ENCODE measurements around the gene KANK4. TPM values are rescaled to one million over a fixed set of nuclear protein-coding genes. Genes with fewer than 3 reads are reported as not detected.

Gene KANK4
- total RNA-seq, 2 donors from 2014 or later: 0.46 to 0.70 TPM

- Mint-ChIP-seq H3K36me3 (ENCODE audit: low read depth) (peaks cover 90% of the 10 kb centered on the region), H3K4me3 (no peak overlapping the region), H3K4me1 (peaks cover 18% of the 10 kb centered on the region), H3K27me3 (ENCODE audit: insufficient read depth) (no peaks in the 10 kb centered on the region), H3K9me3 (peaks cover 31% of the 10 kb centered on the region), H3K27ac (peak overlapping the region; percentile 44)
- no peak overlapping the region for H3K27ac ChIP-seq (ENCODE audit: low read depth, low read length)
- H3K36me3 ChIP-seq (ENCODE audit: control insufficient read depth, insufficient read depth, low read length): peaks cover 81% of the 10 kb centered on the region
- H3K9me3 ChIP-seq (ENCODE audit: control insufficient read depth, low read length): peaks cover 62% of the 10 kb centered on the region
- peak; percentile 30 for DNase-seq
- H3K9ac ChIP-seq (ENCODE audit: extremely low read depth, low read length, poor library complexity, severe bottlenecking): no peak overlapping the region
- H3K27me3 ChIP-seq (ENCODE audit: control insufficient read depth, insufficient read depth, low read length, poor library complexity, severe bottlenecking): no peaks in the 10 kb centered on the region
- WGBS, 2 experiments (ENCODE audit: insufficient coverage in 1 of 2, insufficient read length in 1 of 2): 96 to 100% methylated on average over 4 to 5 of the region's 5 CpGs
- TF ChIP-seq CTCF (conservative IDR thresholded peaks at IDR 0.05): no peak
- H3K4me3 ChIP-seq (ENCODE audit: low read length): no peak overlapping the region
- no peaks in the 10 kb centered on the region for H3K4me1 ChIP-seq (ENCODE audit: control insufficient read depth, insufficient read depth, low read length)
Measured at GRCh38 chr1:62208087-62208486, 111.1 kb downstream of the KANK4 start.

GRCh38 chr1:62207187-62207586 lies 112.0 kb downstream of the KANK4 start:
- peak overlapping the region; percentile 3 for H3K4me3 Mint-ChIP-seq
- no peak for TF ChIP-seq CTCF (conservative IDR thresholded peaks at IDR 0.05)
- no peak for DNase-seq
- H3K9me3 ChIP-seq (ENCODE audit: control insufficient read depth, low read length): peaks cover 62% of the 10 kb centered on the region
- H3K27me3 ChIP-seq (ENCODE audit: control insufficient read depth, insufficient read depth, low read length, poor library complexity, severe bottlenecking): no peaks in the 10 kb centered on the region
- H3K4me3 ChIP-seq (ENCODE audit: low read length): peak overlapping the region; percentile 5
- no peaks in the 10 kb centered on the region for H3K4me1 ChIP-seq (ENCODE audit: control insufficient read depth, insufficient read depth, low read length)
- H3K27ac Mint-ChIP-seq: no peak overlapping the region
- H3K27ac ChIP-seq (ENCODE audit: low read depth, low read length): no peak overlapping the region
- H3K36me3 Mint-ChIP-seq (ENCODE audit: low read depth): peaks cover 92% of the 10 kb centered on the region
- H3K9ac ChIP-seq (ENCODE audit: extremely low read depth, low read length, poor library complexity, severe bottlenecking): no peak overlapping the region
- H3K9me3 Mint-ChIP-seq: peaks cover 31% of the 10 kb centered on the region
- H3K27me3 Mint-ChIP-seq (ENCODE audit: insufficient read depth): no peaks in the 10 kb centered on the region
- peaks cover 89% of the 10 kb centered on the region for H3K36me3 ChIP-seq (ENCODE audit: control insufficient read depth, insufficient read depth, low read length)
- WGBS, 2 experiments (ENCODE audit: insufficient coverage in 1 of 2, insufficient read length in 1 of 2): 94 to 97% methylated on average over 2 of the region's 2 CpGs
- peaks cover 18% of the 10 kb centered on the region for H3K4me1 Mint-ChIP-seq

GRCh38 chr1:62198781-62199125 lies 120.5 kb downstream of the KANK4 start:
- Histone ChIP-seq H3K9me3 (ENCODE audit: control insufficient read depth, low read length) (no peaks in the 10 kb centered on the region), H3K36me3 (ENCODE audit: control insufficient read depth, insufficient read depth, low read length) (peaks cover 57% of the 10 kb centered on the region), H3K4me1 (ENCODE audit: control insufficient read depth, insufficient read depth, low read length) (no peaks in the 10 kb centered on the region), H3K4me3 (ENCODE audit: low read length) (peak overlapping the region; percentile 93), H3K27ac (ENCODE audit: low read depth, low read length) (no peak overlapping the region), H3K9ac (ENCODE audit: extremely low read depth, low read length, poor library complexity, severe bottlenecking) (peak overlapping the region; percentile 63), H3K27me3 (ENCODE audit: control insufficient read depth, insufficient read depth, low read length, poor library complexity, severe bottlenecking) (no peaks in the 10 kb centered on the region)
- Mint-ChIP-seq H3K36me3 (ENCODE audit: low read depth) (peaks cover 57% of the 10 kb centered on the region), H3K9me3 (no peaks in the 10 kb centered on the region), H3K4me1 (peaks cover 26% of the 10 kb centered on the region), H3K27ac (peak overlapping the region; percentile 95), H3K27me3 (ENCODE audit: insufficient read depth) (no peaks in the 10 kb centered on the region), H3K4me3 (peak overlapping the region; percentile 100)
- 16 to 18% methylated on average over 2 to 3 of the region's 3 CpGs for WGBS, 2 experiments (ENCODE audit: insufficient coverage in 1 of 2, insufficient read length in 1 of 2)
- no peak for TF ChIP-seq CTCF (conservative IDR thresholded peaks at IDR 0.05)
- DNase-seq: peak; percentile 71

All from endodermal cell (in vitro differentiated cells).